ENCODE data around the gene ALOXE3.
A peak's percentile ranks its signal among the peaks of the same experiment; 100 is the strongest.

ALOXE3 gene

DNA sequence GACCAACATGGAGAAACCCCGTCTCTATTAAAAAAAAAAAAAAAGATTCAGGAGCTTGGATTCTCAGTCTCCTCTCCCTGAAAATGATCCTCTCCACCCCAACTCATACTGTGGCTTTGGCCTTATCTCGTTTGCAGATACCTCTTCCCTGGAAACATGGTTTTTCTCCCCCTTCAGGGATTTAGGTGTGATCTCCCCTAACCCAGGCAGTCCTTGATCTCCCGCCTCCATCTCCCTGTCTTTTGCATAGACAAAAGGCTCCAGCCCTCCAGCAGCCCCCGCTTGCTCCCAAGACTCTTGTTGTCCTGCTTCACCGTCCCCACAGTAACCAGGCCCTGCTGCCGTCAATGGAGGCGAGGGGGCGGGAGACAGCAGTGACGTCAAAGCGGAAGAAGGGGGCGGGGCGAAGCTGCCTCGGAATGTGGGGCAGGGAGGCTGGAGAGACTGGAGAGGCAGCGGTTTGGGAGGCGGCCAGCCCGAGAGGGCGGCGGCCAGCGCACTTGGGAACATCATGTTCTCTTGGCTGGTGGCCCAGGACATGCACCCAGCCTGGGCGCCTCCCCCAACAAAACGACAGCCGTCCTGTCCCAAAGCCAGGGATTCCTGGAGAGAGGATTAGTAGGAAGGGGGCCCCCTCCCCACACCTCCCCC, 35.8 kb upstream of the ALOXE3 start:
- DNase-seq = peak; percentile 89

- peak; percentile 45 for DNase-seq
Measured at GRCh38 chr17:8153525-8153956, 35.2 kb upstream of the ALOXE3 start.

DNA sequence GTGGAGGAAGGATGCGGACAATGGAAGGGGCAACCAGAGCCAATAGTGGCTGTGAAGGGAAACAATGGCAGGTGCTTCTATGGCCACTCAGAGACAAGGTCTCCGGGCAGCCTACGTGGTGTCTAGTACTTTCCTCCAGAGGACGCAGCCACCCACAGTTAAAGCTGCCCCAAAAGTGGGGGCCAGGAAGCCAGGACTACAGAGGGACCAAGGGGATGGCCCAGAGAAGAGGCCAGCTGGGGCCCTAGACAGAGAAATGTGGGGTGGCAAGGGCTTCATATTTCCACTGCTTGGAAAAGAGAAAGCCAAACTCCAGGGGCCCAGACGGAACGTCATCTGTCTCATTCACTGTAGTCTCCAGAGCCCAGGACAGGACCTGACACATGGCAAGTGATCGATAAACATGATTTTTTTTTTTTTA, 34.7 kb upstream of the ALOXE3 start:
- DNase-seq = no peak

GRCh38 chr17:8152112-8152775, 33.9 kb upstream of the ALOXE3 start, which contains the start of gene PER1:
Gene PER1, minus strand, starts transcription at chr17:8152404. Its CDS starts 1,698 bp downstream, at chr17:8150706.
- DNase-seq = peak; percentile 96

DNA sequence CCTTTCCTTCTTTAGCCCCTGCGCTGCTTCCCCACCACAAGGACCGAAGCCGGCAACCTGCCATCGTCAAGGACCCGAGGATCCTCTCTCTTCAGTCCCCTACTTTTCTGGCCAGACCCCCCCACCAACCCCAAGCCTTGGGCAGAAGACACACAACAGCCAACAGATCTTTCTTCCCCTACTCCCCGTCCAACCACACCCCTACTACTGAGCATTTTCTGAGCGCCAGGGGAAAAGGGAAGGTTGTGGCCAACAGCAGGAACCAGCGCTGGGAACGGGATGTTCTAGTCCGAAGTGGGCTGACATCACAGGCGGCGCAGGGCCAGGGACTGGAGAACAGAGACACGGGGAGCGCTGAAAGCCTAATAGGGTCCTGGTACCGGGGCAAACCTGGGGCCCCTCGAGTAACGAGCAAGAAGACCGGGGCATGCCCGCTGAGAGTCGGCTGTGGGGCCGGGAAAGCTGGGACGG, 33.4 kb upstream of the ALOXE3 start:
- no peak for DNase-seq

- DNase-seq = peak; percentile 89
Measured at GRCh38 chr17:8151120-8151640, 32.9 kb upstream of the ALOXE3 start.

DNA sequence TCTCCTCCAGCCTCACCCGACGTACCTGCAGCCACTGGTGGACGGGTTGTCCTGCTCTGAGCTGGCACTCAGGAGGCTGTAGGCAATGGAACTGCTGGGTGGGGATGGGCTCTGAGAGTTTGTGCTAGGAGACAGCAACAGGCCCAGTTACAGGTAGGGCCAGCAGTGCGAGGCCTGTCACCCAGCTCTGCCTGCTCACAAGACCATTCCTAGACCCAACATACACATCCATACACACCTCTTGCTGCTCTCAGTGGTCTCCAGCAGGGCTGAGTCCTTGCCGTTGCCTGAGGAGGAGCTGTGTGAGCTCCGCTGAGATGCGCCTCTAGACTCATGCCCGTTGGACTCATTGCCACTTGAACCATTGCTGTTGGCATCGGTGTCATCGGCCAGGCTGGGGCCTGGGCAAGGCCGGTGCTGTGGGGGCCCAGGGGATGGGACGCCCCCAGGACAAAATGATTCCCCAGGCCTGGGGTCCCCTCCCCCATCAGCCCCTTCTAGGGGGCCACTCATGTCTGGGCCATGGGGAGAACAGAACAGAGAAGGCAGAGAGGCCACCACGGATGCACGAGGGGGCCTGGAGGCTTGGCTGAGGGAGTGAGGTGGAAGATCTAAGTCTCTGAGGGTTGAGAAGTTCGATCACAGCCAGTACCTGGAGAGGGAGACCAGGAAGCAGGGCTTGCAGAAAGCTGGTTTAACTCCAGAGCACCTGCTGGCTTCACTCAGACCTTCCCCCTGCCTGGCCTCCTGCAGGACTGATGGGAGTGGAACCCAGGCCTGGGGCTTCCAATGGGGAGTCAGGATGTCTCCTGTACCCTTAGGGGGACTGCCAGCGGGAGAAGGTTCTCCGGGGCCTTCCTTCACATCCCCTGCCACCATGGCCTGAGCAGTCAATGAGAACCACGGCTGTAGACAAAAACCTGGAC, 32.1 kb upstream of the ALOXE3 start:
- no peak for DNase-seq

DNA sequence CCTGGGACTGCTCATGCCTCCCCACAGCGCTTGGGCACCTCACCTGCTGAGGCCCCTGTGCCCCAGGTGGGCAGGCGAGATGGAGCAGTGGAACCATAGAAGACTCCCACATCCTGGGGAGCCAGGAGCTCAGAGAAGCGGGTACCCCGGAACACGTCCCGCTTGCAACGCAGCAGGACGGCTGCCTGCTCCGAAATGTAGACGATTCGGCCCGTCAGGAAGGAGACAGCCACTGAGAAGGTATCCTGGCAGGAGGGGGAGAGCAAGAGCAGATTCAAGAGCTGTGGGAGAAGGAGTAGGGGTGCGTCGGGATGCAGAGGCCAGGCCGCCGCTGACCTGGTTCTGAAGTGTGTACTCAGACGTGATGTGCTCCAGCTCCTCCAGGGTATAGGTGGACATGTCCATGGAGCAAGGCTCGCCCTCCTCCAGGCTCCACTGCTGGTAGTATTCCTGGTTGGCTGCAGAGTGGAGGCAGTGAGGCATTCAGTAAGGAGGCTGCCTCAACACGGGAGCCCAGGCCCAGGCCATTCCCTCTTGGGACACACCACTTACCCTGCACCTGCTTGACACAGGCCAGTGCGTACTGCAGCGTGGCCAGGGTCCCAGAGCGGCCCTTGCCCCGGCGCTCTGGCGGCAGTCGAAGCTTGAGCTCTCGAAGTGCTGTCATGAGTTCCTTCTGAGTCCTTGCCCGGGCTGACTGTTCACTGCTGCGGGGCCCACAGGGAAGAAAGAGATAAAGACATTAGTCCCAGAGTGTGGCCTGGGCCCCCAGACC, 31.3 kb upstream of the ALOXE3 start:
- DNase-seq = no peak

- no peak for DNase-seq
Measured at GRCh38 chr17:8148560-8148959, 30.2 kb upstream of the ALOXE3 start.

- no peak for DNase-seq
Measured at GRCh38 chr17:8147805-8148404, 29.6 kb upstream of the ALOXE3 start.

- DNase-seq = no peak
Measured at GRCh38 chr17:8147141-8147804, 29.0 kb upstream of the ALOXE3 start.

DNA sequence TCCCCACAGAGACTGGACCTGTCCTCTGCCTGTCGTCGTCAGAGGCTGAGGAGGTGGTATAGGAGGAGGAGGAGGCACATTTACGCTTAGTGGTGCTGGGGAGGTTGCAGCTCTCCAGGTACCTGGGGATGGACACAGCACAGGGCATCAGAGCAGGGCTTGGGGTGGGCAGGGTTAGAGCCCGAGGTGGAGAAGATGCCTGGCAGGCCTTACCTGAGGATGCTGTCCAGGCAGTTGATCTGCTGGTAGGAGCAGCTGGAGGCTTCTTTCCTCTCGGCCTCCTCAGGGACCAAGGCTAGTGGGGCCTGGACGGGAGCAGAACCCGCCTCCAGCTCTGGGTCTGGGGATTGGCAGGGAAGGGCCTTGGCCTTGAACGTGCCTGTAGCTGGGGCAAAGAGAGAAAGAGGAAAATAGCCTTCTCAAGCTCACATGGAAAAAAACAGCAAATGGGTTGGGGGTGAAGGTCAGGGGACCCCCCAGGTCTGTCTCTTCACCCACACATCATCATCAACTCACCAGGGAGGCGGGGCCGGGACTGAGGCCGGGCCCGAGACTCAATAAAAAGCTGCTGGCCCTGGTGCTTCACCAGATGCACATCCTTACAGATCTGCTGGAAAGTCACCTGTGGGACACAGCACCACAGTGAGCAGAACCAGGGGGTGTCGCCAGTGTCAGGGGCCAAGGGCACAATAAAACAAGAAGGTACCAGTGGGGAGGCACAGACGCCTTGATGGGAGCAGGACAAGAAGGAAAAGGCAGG, 28.2 kb upstream of the ALOXE3 start:
- no peak for DNase-seq

DNA sequence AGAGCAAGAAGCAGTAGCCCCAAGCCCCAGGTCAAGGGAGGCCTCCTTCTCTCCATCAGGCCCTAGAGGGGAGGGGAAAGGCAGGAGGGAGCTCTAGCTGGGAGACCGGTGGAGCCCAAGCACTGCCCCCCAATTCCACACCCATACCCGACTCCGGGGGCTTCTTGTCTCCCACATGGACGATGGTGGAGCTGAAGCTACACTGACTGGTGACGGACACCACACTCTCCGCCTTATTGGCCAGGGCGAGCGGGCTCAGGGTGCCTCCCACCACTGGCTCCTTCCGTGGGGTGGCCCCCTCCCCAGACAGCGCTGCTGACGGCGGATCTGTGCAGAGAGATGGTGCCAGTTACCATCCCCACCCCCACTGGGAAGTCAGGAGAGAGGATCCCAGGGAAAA, 27.5 kb upstream of the ALOXE3 start:
- no peak for DNase-seq

DNA sequence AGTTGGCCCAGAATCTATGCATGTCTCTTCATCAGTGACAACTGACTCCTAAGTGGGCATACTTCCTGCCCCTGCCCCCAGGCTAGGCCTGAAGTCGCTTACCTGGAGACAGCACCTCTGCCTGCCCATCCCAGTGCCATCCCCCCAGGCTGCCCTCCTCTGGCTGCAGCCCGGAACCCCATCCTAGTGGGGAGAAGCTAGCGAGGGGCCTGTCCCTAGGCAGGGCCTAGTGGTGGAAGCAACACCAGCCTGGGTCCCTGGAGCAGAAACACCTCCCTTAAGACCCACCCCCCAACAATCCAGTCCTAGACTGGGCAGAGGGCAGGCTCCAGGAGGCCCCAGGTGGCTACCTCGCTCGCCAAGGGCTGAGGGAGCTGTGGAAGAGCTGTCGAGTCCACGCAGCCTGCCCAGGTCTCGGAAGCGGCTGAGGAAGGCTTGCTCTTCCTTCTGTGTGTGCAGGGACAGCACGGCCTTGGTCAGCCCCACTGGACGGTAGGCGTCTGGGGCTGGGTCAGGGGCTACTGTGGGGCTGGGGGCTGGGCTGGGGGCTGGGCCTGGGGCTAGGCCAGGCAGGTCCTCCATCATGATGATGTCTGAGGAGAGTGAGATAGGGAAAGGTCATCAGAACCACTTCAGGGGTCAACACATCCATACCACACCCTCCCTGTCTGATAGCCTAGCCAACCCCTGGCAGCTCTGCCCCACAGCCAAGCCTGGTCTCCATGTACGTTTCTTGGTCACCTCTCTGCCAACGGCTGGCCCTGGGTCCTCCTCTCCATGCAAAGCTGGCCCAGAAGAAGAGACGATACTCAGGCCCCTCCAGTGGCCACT, 26.3 kb upstream of the ALOXE3 start:
- DNase-seq = no peak

DNA sequence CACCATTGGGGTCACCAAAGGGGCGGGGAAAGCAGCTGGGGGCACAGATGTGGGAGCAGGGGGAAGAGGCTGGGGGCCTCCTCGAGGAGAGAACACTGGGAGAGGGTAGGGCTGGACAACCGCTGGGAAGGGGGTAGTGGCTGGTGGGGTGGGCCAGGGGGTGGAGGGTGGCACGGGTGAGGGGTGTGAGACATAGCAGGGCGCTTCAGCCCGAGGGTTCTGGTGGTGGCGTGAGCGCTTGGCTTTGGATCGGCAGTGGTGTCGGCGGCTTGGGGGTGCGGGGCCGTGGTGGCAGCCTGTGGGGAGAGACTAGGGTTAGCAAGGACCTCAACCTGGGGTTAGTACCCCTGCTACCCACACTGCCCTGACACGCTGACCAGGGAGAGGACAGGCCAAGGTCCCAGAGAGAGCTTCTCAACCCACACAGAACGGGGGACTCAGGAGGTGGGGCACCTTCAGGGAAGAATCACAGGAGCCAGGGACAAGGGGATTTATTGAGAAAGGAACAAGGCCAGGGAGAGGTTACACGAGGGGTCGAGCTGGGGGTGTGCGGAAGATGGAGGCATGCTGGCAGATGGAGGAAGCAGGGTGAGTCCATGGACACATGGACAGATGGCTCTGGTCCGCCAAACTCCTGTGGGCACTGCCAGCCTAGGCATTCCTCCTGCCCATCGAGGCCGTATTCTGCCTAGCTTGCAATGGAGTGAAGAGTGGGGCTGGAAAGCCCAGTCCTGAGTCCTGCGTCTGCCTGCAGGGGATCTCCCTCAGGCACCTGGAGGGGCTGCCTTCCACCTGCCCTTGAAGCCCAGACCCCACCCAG, 25.5 kb upstream of the ALOXE3 start:
- no peak for DNase-seq

DNA sequence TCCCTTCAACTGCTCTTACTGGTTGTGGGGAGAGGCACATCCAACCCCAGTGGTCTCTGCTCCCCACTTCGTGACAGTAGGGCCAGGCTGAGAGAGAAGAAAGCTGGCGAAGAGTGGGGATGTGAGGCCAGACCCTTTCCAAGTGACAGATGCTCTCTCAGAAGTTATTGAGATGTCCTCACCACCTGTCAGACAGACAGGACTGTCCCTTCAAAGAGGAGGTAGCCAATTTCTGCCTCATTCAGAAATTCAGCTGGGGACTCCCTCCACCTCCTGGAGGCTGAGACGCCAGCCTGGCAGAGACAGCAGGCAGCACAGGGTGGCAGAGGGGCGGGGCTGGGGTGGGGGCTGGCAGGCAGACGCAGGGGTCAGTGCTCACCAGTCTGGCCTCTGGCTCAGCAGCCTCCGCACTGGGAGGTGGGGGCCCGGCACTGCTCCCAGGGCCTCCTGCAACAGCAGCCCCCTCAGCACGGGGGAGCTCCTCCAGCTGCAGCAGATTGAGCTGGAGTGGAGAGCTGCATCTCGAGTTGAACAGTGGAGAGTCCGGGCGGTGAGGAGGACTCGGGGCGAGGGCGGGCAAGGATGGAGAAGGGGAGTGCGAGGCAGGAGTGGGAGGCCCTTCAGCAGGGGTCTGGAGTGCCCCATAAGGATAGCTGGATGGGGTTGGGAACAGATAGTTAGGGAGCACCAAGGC, 24.7 kb upstream of the ALOXE3 start:
- no peak for DNase-seq

DNA sequence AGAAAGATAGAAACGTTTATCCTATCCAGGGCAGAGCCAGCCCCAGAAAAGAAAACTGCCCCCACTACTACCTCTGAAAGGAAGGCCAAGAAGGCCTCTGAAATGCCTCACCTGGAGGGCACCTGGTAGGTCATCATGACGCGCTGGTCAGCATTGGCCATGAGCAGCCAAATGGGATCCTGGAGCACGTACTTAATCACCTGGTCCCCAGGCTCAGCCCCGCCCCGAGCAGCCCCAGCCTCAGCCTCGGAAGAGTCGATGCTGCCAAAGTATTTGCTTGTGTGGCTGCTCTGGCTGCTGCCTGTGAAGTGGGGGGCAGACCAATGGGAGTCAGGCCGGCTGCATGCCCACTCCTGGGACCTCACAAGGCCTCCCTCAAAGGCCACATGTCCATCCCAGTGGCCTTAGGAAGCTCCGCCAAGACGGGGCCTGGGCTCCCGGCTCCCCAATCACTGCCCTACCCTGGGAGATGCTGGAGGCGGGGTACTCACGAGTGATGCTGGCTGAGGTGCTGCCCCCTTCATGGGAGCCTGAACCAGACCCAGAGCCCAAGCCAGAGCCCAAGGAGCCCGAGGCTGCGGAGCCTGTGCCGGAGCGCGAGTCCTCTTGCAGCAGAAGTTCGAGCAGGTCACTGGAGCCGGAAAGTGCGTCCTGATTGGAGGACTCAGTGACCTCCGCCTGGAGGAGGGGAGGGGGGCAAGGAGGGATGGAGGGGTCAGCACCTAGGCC, 24.0 kb upstream of the ALOXE3 start:
- DNase-seq = no peak
